PFSK-1 (cell line): ENCODE measurements around the gene UBE2I.
A peak's percentile ranks its signal among the peaks of the same experiment; 100 is the strongest.

ENCODE experiments used
- FOXP2 ChIP-seq: optimal IDR thresholded peaks from 2 replicates; pipeline ENCODE3; 2011; ENCODE audit warnings: borderline replicate concordance, control low read depth, inconsistent platforms; ENCODE audit not compliant: insufficient read depth; ENCODE audit errors: extremely low read length, extremely low read depth
- POLR2AphosphoS5 ChIP-seq: IDR thresholded peaks from 2 replicates; pipeline ENCODE4 v1.6.1; 2012; ENCODE audit warnings: low read depth, mild to moderate bottlenecking, control low read depth, low read length, moderate library complexity
- SIN3A ChIP-seq: IDR thresholded peaks from 2 replicates; pipeline ENCODE4 v1.6.1; 2012; ENCODE audit warnings: mild to moderate bottlenecking, low read length, moderate library complexity, borderline replicate concordance; ENCODE audit not compliant: insufficient read depth
- TAF1 ChIP-seq: IDR thresholded peaks from 2 replicates; pipeline ENCODE4 v1.6.1; 2012; ENCODE audit warnings: low read length, control low read depth, borderline replicate concordance; ENCODE audit not compliant: insufficient read depth
- TF ChIP-seq, protein P1 (sequence below), 2 experiments: IDR thresholded peaks; 2 replicates each; pipeline versions ENCODE4 v1.6.1 to v1.8.0; 2011 to 2012; ENCODE audit warnings: low read depth in 2 of 2, low read length in 2 of 2, control low read depth in 1 of 2, inconsistent platforms in 1 of 2, mild to moderate bottlenecking in 1 of 2, moderate library complexity in 1 of 2; ENCODE audit not compliant: insufficient read depth in 1 of 2

The UBE2I gene

DNA sequence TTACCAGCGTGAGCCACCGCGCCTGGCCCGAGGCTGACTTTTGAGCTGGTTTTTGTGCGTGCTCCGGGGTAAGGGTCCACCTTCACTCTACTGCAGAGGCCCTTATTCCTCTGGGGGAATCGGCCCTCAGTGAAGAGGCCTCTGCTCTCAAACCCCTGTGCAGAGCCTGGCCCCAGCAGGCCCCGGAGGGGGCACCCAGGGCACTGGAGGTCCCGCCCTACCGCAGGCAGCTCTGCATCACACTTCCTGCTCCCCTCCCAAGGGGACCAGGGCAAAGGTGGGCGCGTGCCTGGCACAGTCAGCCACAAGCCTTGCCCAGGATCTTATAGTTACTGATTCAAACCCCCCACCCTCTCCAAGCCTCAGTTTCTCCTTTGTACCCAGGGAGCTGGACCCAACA lies 3.6 kb upstream of the UBE2I start:
- TF ChIP-seq, protein P1, sequence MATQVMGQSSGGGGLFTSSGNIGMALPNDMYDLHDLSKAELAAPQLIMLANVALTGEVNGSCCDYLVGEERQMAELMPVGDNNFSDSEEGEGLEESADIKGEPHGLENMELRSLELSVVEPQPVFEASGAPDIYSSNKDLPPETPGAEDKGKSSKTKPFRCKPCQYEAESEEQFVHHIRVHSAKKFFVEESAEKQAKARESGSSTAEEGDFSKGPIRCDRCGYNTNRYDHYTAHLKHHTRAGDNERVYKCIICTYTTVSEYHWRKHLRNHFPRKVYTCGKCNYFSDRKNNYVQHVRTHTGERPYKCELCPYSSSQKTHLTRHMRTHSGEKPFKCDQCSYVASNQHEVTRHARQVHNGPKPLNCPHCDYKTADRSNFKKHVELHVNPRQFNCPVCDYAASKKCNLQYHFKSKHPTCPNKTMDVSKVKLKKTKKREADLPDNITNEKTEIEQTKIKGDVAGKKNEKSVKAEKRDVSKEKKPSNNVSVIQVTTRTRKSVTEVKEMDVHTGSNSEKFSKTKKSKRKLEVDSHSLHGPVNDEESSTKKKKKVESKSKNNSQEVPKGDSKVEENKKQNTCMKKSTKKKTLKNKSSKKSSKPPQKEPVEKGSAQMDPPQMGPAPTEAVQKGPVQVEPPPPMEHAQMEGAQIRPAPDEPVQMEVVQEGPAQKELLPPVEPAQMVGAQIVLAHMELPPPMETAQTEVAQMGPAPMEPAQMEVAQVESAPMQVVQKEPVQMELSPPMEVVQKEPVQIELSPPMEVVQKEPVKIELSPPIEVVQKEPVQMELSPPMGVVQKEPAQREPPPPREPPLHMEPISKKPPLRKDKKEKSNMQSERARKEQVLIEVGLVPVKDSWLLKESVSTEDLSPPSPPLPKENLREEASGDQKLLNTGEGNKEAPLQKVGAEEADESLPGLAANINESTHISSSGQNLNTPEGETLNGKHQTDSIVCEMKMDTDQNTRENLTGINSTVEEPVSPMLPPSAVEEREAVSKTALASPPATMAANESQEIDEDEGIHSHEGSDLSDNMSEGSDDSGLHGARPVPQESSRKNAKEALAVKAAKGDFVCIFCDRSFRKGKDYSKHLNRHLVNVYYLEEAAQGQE (IDR thresholded peaks at IDR 0.05; ENCODE audit: insufficient read depth in 1 of 2, low read depth in 2 of 2, low read length in 2 of 2), result no peak

DNA sequence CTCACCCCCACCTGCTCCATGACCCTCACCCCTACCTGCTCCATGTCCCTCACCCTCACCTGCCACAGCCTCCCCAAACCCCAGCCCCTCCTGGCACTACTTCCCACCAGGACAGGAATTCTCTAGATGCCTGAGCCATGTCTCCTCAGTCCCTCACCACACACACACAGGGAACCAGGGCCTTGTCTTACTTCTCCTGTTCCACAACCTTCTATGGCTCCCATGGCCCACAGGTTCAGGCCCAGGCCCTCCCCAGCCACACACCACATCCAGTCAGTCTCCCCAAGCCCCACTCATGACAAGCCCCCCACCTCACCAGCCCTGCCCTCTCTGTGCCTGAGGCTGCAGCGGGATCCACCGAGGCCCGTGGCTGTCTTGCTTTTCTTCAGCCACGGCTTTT lies 3.1 kb upstream of the UBE2I start:
- TF ChIP-seq FOXP2 (no peak), POLR2AphosphoS5 (no peak)

DNA sequence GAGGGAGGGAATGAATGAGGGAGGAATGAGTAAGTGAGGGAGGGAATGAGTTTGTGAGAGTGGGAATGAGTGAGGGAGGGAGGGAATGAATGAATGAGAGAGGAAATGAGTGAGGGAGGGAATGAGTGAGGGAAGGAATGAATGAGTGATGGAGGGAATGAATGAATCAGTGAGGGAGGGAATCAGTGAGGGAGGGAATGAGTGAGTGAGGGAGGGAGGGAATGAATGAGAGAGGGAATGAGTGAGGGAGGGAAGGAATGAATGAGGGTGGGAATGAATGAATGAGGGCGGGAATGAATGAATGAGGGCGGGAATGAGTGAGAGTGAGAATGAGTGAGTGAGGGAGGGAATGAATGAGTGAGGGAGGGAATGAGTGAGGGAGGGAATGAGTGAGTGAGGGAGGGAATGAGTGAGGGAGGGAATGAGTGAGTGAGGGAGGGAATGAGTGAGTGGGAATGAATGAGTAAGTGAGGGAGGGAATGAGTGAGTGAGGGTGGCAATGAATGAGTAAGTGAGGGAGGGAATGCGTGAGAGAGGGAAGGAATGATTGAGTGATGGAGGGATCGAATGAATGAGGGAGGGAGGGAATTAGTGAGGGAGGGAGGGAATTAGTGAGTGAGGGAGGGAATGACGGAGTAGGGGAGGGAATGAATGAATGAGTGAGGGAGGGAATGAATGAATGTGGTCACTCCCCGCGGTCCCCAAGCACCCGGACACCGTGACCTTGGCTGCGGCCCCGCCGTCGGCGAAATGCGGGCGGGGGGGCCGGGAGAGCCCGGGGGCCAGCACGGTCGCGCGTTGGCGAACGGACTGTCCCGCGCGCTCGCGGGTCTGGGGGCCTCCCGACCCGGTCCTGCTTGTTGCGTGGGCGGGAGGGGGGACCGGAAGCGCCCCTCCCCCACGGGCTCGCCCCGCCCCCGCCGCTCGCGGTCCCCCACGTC lies 1.1 kb upstream of the UBE2I start:
- no peak for TF ChIP-seq TAF1
- TF ChIP-seq FOXP2, result no peak
- no peak for TF ChIP-seq SIN3A
- TF ChIP-seq, protein P1 (IDR thresholded peaks at IDR 0.05; ENCODE audit: insufficient read depth in 1 of 2, low read depth in 2 of 2, low read length in 2 of 2), result no peak
- TF ChIP-seq POLR2AphosphoS5, result no peak

DNA sequence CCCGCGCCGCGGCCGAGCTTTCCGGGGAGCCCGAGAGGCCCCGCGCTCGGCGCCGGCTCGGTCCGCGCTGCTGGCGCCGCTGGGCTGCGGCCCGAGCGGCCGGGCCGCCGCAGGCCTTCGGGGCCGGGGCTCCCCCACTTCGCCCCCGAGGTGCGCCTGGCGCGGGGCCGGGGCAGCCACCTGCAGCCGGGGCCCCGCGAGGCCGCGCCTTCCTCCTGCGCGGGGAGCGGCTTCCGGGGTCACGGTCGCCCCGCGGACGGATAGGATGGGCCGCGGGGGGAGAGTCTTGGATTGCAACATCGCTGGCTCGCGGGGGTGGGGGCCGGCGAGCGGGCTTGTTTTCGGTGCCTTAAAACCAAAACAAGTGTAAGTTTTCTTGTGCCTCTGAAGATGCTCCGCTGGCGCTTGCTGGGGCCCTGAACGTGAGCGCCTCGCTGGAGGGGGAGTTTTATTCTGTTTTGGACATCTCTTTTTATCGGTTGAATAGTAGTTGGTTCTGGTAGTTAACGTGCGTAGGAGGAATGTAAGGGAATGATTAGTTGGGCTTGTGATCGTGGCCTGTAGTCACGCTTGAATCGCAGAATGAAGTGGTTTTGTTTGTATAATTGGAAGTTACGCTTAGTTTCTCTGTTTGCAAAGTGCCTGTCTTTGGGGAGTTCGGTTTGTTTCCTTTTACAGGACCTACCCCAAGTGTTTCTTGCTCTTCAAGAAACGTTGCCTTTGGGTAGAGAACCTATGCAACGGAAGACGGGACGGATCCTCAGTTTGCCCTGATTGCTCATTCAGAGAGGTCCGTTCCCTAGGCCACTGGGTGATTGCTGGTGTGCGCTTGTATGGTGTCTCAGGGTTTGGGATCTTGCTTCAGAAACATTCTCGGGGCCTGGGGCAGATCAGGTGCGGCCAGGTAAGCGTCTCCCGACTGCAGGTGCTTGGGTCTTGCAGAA lies 724 bp downstream of the UBE2I start:
- TF ChIP-seq SIN3A, result no peak

DNA sequence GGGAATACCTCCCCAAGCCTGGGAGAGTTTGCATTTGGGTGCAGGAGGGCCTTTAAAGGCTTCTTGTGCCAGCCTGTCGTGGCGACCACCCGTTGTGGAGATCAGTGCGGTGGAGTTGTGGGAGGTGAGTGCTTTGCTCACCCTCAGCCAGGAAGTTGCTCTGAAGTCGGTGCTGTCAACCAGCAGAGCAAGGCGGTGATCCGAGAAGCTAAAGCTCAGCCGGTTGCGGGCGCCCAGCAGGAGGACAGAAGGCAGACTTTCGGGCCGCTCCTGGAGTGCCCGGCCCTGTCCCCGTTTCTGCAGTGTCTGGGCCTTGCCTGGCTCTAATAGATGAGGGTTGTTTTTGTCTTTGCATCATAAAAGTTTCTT lies 1.4 kb downstream of the UBE2I start:
- TF ChIP-seq POLR2AphosphoS5, result 0 out of 2 replicates have a peak, but pooled peaks have one; percentile 38
- no peak; the same call in 1 of the 2 replicates for TF ChIP-seq SIN3A

DNA sequence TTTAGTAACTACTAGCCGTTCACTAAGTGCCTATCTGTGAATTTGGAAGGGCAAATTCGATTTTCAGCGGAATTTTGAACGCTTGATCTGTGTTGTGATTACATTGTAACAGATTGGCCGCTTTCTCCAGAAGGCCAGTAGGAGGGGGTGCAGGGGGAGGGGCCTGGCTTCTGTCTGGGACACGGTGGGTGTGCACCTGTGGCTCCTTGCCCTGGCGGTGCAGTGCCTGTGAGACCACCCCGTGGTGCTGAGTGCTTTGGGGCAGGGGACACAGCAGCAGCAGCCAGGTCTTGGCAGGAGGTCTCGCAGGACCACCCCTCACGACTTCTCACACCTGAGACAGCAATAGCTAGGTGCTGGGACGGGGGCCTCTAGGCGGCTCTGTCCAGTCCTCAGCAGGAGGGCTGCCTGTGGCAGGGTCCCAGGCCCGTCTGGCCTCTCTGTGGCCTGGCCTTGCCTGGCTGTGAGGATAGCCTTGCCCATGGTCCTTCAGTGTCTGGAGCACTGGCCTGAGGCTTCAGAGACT lies 1.8 kb downstream of the UBE2I start:
- TF ChIP-seq SIN3A (no peak), POLR2AphosphoS5 (no peak)
- TF ChIP-seq, protein P1 (IDR thresholded peaks at IDR 0.05; ENCODE audit: insufficient read depth in 1 of 2, low read depth in 2 of 2, low read length in 2 of 2), result no peak
